ENCODE results near the gene FAM13C.

- TF ChIP-seq CTCF (IDR thresholded peaks at IDR 0.05), result no peak
- TF ChIP-seq POLR2A (IDR thresholded peaks at IDR 0.05), result no peak
Measured at GRCh38 chr10:59342723-59343122, 19.6 kb downstream of the FAM13C start.

Measured in prostate gland (tissue), 2 donors.